RWPE2 (cell line): ENCODE results near the gene GOLGB1.

ENCODE experiments used
- ATAC-seq: fragments of 200-7000 bp; cut with Tn5 transposase; 3 replicates; pipeline ENCODE4 v1.9.1; 2021; ENCODE audit warnings: low read depth
- DNase-seq: peaks from one replicate; pipeline ENCODE4 v3.0.0-alpha.2; 2020; ENCODE audit warnings: low spot score
- H3K27ac ChIP-seq: fragments of 450-650 bp; 2 replicates; pipeline ENCODE4 v1.5.1; 2017; ENCODE audit warnings: mild to moderate bottlenecking; ENCODE audit not compliant: poor library complexity, severe bottlenecking
- H3K27me3 ChIP-seq: fragments of 250-450 bp; sonication (Bioruptor Pico); 2 replicates; pipeline ENCODE4 v1.5.1; 2021; ENCODE audit warnings: mild to moderate bottlenecking, moderate library complexity; ENCODE audit not compliant: insufficient read depth, poor library complexity, severe bottlenecking
- H3K36me3 ChIP-seq: fragments of 250-450 bp; sonication (Bioruptor Pico); 2 replicates; pipeline ENCODE4 v1.5.1; 2020; ENCODE audit warnings: low read depth, mild to moderate bottlenecking, moderate library complexity
- H3K4me1 ChIP-seq: fragments of 250-450 bp; sonication (Bioruptor Pico); 2 replicates; pipeline ENCODE4 v1.5.1; 2021; ENCODE audit warnings: mild to moderate bottlenecking, moderate library complexity; ENCODE audit not compliant: insufficient read depth, poor library complexity, severe bottlenecking
- H3K4me3 ChIP-seq: fragments of 250-450 bp; sonication (Bioruptor Pico); 2 replicates; pipeline ENCODE4 v1.5.1; 2021; ENCODE audit warnings: mild to moderate bottlenecking, moderate library complexity; ENCODE audit not compliant: severe bottlenecking
- H3K9me3 ChIP-seq: fragments of 250-450 bp; sonication (Bioruptor Pico); 2 replicates; pipeline ENCODE4 v1.5.1; 2021; ENCODE audit warnings: mild to moderate bottlenecking, moderate library complexity; ENCODE audit not compliant: severe bottlenecking
- CTCF ChIP-seq: fragments of 450-650 bp; IDR thresholded peaks from one replicate; pipeline ENCODE4 v1.5.1; 2017; ENCODE audit warnings: mild to moderate bottlenecking, moderate library complexity; ENCODE audit not compliant: poor library complexity, severe bottlenecking

Gene GOLGB1

GRCh38 chr3:121627622-121628021 is 121.9 kb downstream of the GOLGB1 start:
- DNase-seq (no peak), ATAC-seq (no peak)
- Histone ChIP-seq H3K4me1 (no peaks in the 10 kb centered on the region), H3K4me3 (no peak overlapping the region), H3K27ac (no peak overlapping the region), H3K27me3 (no peaks in the 10 kb centered on the region), H3K9me3 (no peaks in the 10 kb centered on the region), H3K36me3 (no peaks in the 10 kb centered on the region)
- TF ChIP-seq CTCF: no peak

GRCh38 chr3:121627211-121627610 is 122.3 kb downstream of the GOLGB1 start:
- DNase-seq: no peak
- no peak overlapping the region for H3K4me3 ChIP-seq
- no peak for TF ChIP-seq CTCF
- H3K27me3 ChIP-seq: no peaks in the 10 kb centered on the region
- no peaks in the 10 kb centered on the region for H3K4me1 ChIP-seq
- ATAC-seq: no peak
- no peaks in the 10 kb centered on the region for H3K36me3 ChIP-seq
- no peak overlapping the region for H3K27ac ChIP-seq
- H3K9me3 ChIP-seq: no peaks in the 10 kb centered on the region

GRCh38 chr3:121626495-121626894 is 123.0 kb downstream of the GOLGB1 start:
- no peak overlapping the region for H3K4me3 ChIP-seq
- DNase-seq (no peak), ATAC-seq (no peak)
- H3K36me3 ChIP-seq: no peaks in the 10 kb centered on the region
- no peaks in the 10 kb centered on the region for H3K27me3 ChIP-seq
- no peaks in the 10 kb centered on the region for H3K4me1 ChIP-seq
- no peak overlapping the region for H3K27ac ChIP-seq
- H3K9me3 ChIP-seq: no peaks in the 10 kb centered on the region
- TF ChIP-seq CTCF: no peak

GRCh38 chr3:121624147-121624899 is 125.2 kb downstream of the GOLGB1 start:
- Histone ChIP-seq H3K27ac (no peak overlapping the region), H3K27me3 (no peaks in the 10 kb centered on the region), H3K4me3 (no peak overlapping the region), H3K4me1 (no peaks in the 10 kb centered on the region), H3K36me3 (no peaks in the 10 kb centered on the region), H3K9me3 (no peaks in the 10 kb centered on the region)
- no peak for ATAC-seq
- no peak for DNase-seq
- no peak for TF ChIP-seq CTCF

- Histone ChIP-seq H3K4me1 (no peaks in the 10 kb centered on the region), H3K4me3 (no peak overlapping the region), H3K36me3 (no peaks in the 10 kb centered on the region), H3K27ac (no peak overlapping the region), H3K27me3 (no peaks in the 10 kb centered on the region), H3K9me3 (no peaks in the 10 kb centered on the region)
- no peak for TF ChIP-seq CTCF
- ATAC-seq (no peak), DNase-seq (no peak)
These were observed 128.1 kb downstream of the GOLGB1 start for GRCh38 chr3:121621491-121621890.
